Kidney glomerular epithelial cell (primary cell): Measurements from ENCODE around the gene MYO3B.
"Not testable (repeated sequence)": the region's sequence is repeated elsewhere in the genome, so short reads cannot be mapped to it uniquely, and the experiment has no call there.

Experiments used
- DNase-seq: peaks from one replicate; lab custom pipeline; 2025; lab: John Stamatoyannopoulos, UW

Gene MYO3B

DNA sequence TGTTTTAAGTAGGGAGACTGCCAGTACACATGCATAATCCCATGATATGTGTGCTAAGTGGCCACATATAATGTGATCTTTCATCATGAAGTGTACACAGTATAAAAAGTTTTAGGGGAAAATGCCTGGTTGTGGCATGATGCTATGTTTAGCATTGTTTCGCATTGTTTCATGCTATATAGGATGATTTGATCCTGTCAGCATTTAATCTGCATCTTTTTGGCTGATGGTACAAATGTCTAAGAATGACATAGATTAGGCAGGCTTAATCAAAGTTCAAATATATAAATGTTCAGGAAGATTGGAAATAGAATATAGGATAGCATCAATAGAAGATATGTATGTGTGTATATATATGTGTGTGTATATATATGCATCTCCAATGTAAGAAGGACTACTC is 83.6 kb downstream of the MYO3B start:
- no peak for DNase-seq

- DNase-seq = no peak
Measured at GRCh38 chr2:170262343-170262742, 84.4 kb downstream of the MYO3B start.

DNA sequence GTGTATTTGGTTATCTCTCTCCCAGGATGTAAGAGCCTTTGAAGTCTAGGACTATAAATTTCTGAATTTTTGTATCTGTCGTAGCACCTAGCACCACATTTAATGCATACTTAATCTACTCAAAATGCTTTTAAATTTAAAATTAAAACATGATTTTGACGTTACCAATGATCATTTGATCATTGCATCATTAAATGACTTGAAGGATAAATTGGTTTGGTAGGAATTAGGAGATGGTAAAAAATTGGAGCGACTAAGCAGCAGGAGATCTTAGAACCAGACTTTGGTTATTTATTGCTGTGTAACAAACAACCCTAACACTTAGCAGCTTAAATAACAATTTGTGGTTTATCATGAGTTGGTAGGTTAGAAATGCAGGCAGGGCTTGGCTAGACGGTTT is 84.9 kb downstream of the MYO3B start:
- DNase-seq = no peak

DNA sequence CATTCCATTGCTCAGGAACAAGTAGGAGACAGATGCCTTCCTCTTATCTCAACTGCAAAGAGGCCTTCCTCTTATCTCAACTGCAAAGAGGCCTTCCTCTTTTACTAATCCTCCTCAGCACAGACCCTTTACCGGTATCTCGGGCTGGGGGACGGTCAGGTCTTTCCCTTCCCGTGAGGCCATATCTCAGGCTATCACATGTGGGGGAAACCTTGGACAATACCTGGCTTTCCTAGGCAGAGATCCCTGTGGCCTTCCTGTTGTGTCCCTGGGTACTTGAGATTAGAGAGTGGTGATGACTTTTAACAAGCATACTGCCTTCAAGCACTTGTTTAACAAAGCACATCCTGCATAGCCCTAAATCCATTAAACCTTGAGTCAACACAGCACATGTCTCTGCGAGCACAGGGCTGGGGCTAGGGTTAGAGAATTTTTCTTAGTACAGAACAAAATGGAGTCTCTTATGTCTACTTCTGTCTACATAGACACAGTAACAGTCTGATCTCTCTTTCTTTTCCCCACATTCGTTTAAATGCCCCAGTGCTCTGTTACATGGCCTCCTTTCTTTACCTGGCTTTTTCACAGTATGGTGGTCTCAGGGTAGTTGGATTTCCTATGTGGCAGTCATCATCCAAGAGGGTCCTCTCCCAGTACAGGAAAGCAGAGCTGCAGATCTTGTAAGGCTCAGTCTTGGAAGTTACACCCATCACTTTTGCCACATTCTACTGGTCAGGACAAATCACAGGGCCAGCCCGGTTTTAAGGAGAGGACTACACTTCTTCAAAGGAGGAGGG is 86.0 kb downstream of the MYO3B start:
- not testable (repeated sequence) for DNase-seq

- DNase-seq = no peak
Measured at GRCh38 chr2:170264522-170264860, 86.5 kb downstream of the MYO3B start.

GRCh38 chr2:170264865-170265264 is 86.9 kb downstream of the MYO3B start:
- DNase-seq = no peak

DNA sequence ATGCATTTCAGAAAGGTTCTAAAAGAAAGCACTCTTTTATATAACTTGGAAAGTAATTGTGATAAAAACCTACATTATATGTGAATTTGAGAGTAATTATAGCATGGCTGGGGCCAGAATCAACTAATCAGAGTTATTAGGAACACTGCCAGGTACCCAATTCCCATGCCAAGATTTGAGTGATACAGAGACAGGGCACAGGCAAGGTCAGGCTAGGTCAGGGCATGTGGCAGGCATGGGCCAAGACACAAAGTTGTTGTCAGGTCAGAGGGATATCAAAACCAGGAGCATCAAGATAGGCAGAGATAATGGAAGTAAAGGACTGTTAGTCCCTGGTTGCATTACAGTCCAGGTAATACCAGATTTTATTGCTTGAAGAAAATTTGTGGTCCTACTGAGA is 87.4 kb downstream of the MYO3B start:
- no peak for DNase-seq

- DNase-seq = no peak
Measured at GRCh38 chr2:170266358-170266757, 88.4 kb downstream of the MYO3B start.

DNA sequence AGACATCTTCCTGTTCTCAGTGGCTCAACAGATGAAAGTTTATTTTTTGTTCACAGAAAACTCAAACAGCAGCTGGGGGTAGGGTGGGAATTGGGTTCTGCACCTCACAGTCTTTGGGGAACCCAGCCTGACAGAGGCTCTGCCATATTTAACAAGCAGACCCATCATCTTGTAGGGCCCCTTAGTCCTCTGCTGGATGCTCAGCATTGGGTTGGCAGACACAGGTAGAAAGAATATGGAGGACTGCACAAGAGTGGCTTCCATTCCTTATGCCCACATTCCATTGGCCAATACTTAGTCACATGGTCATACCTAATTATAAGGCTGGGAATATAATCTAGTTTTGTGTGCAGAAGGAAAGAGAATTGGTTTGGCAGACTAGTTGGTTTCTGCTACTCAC is 89.1 kb downstream of the MYO3B start:
- DNase-seq = no peak

- no peak for DNase-seq
Measured at GRCh38 chr2:170270278-170270864, 92.4 kb downstream of the MYO3B start.

DNA sequence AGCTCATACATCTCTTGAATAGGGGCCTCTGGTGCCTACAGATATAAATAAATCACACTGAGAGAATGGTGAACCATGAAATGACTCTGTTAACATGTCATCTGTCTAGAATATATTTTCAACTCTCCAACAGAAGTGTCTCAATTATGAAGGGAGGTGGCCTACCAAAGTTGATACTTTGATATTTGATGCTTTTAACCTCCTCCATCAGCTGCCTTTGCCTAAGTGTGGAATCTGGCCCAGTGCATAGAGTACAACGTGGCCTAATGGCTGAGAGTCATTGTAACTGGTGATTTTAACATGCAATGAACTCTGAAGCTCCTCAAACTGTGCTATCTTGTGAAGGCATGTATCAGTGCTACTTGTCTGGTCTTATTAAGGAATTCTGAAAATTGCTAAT is 93.4 kb downstream of the MYO3B start:
- DNase-seq = no peak

DNA sequence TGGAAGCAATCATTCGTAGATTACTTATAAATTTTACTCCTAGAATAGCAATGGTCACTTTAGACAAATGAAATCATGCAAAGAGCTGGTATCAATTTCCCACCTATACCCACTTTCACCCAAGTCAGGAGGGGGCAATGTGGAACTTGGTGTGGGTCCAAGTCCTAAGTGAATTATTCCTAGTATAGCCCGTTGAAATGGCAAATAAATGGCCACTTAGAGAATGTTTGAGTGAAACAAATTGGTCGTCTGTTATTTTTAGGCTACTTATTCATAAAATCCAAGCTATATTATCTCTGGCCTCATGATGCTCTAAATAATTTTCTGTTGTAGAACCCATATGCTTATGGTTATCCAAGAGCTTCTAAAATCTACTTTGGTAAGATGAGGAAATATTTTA is 98.1 kb downstream of the MYO3B start:
- DNase-seq = no peak

DNA sequence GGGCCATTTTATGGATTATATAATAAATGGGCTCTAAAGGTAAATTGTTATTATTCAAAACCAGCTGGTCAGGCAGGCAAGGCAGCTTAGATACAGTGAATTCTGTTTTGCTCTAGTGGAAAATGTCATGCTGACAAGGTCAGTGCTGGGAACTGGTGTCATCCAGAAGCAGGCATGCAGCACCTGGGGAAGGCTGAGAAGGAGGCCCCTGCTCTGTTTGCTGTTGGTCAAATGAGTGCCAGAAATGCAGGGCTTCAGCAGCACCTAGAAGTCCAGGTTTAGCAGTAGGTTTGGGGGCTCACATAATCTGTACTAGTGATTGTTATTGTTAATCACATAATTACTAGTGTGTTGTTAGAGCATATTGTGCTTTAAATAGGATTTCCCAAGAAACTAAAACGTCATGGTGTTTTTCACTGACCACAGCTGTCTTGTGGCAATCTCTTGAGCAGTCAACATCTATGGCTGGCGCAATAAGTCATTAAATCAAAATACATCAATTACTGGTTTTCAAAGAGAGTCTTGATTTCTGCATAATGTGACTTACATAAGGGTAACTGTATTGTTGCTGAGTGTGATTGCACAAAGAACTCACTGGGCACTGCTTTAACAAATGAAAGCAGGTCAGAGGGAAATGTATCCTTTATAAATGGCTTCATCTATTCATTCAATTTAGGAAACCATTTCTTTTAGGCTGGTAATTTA is 99.1 kb downstream of the MYO3B start:
- no peak for DNase-seq

- no peak for DNase-seq
Measured at GRCh38 chr2:170277951-170278350, 100.0 kb downstream of the MYO3B start.

GRCh38 chr2:170279615-170280014 is 101.7 kb downstream of the MYO3B start:
- DNase-seq = not testable (repeated sequence)

DNA sequence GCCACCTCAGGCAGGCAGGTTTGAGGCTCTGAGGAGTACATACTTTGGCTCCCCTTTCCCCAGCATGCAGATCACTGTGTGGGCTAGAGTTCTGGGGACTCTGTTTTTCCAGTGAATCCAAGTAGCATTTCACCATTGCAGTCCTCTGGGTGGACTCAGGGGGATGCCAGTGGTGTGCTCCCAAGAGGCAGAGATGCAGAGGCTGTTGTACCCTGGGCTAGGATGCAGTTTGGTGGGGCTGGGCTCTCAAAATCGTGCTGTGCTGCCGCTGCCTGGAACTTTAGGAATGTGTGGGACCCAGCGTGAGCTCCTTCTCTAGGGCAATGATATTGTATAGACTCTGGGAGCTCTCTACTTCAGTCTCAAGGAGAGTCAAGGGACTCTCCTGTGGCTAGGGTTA is 104.9 kb downstream of the MYO3B start:
- no peak for DNase-seq

GRCh38 chr2:170284205-170284604 is 106.3 kb downstream of the MYO3B start:
- no peak for DNase-seq

GRCh38 chr2:170288859-170289258 is 110.9 kb downstream of the MYO3B start:
- no peak for DNase-seq

GRCh38 chr2:170291474-170291873 is 113.5 kb downstream of the MYO3B start:
- DNase-seq = no peak

- no peak for DNase-seq
Measured at GRCh38 chr2:170292415-170292814, 114.5 kb downstream of the MYO3B start.

DNA sequence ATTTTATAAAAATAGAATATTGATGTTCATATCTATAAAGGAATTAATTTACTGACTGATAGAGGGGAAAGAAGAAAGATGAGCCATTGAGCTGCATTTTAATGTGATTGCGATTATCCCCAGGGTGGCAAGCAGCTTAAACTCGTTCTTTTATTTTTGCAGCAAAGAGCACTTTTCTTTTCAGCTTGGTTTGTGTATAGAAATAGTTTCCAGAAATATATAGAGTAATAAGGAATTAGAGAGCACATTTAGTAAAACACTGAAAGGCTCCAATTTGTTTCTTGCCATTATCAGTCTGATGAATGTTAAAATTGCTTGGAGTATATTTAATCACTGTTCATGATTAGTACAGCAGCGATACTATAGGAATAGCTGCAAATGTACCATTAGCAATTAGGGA is 119.5 kb downstream of the MYO3B start:
- no peak for DNase-seq

DNA sequence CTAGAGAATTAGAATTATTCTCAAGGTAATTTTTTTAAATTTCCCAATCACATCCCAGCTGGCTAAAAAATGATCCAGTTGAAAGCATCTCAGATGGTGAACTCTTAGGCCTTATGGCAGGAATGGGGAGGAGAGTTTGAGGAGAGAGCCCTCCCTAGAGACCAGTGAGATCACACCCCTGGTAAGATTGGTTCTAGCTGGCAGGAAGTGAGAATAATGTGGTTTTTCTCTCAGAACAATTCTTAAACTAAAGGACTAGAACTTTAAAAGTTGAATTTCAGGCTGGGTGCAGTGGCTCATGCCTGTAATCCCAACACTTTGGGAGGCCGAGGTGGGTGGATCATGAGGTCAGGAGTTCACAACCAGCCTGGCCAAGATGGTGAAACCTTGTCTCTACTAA is 120.2 kb downstream of the MYO3B start:
- no peak for DNase-seq

GRCh38 chr2:170298861-170299429 is 121.0 kb downstream of the MYO3B start:
- DNase-seq = no peak
